ENCODE data around the gene TUBA4A. TPM values are rescaled to one million over a fixed set of nuclear protein-coding genes. Genes with fewer than 3 reads are reported as not detected.
"Not testable (repeated sequence)": the region's sequence is repeated elsewhere in the genome, so short reads cannot be mapped to it uniquely, and the experiment has no call there.

Gene TUBA4A
- total RNA-seq, 1 experiment from 2014 or later, result 9.3 TPM

DNA sequence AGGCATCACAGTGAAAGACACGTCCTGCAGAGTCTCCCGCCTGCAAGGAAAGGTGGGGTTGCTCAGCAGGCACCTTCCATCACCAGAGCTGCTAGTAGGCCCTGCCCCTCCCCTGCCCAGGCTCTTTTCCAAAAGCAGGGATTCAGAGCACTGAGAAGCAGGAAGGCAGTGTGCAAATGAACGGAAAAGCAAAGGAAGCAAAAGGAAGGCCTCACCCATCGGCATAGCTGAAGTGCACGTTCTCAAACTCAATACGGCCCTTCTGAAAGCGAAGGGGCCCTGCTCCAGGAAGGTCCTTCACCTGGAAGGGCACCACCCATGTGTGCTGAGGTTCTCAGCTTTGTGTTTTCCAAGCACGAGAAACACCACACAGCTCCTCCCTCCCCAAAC is 40.7 kb downstream of the TUBA4A start:
- no peak for DNase-seq (ENCODE audit: low spot score)

- no peak for DNase-seq (ENCODE audit: low spot score)
These were observed 42.8 kb downstream of the TUBA4A start for GRCh38 chr2:219210886-219211362.

DNA sequence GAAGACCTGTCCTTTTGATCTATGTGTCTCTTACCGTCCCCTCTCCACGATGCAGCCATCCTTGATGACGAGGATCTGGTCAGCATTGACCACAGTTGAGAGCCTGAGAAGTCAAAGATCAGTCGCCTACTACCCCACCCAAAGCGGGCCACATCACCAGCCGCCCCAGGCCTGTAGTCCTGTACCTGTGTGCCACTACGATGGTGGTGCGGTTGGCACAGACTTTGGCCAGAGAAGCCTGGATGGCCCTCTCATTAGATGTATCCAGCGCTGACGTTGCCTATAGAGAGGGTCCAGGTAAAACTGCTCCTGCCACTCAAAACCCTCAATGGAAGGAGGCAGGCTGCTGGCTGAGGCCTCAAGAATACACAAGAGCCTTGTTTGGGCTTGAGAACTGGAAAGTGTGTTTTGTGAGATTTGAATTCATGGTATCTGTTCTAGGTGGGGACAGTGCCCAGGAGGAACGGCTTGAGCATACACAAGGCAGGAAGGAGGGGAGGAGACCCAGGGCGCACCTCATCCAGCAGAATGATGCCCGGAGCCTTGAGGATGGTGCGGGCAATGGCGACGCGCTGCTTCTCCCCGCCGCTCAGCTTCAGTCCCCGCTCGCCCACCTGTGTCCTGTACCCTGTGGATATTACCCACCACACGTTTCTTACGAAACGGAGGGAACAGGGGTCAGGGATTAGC is 43.4 kb downstream of the TUBA4A start:
- DNase-seq (ENCODE audit: low spot score), result no peak

DNA sequence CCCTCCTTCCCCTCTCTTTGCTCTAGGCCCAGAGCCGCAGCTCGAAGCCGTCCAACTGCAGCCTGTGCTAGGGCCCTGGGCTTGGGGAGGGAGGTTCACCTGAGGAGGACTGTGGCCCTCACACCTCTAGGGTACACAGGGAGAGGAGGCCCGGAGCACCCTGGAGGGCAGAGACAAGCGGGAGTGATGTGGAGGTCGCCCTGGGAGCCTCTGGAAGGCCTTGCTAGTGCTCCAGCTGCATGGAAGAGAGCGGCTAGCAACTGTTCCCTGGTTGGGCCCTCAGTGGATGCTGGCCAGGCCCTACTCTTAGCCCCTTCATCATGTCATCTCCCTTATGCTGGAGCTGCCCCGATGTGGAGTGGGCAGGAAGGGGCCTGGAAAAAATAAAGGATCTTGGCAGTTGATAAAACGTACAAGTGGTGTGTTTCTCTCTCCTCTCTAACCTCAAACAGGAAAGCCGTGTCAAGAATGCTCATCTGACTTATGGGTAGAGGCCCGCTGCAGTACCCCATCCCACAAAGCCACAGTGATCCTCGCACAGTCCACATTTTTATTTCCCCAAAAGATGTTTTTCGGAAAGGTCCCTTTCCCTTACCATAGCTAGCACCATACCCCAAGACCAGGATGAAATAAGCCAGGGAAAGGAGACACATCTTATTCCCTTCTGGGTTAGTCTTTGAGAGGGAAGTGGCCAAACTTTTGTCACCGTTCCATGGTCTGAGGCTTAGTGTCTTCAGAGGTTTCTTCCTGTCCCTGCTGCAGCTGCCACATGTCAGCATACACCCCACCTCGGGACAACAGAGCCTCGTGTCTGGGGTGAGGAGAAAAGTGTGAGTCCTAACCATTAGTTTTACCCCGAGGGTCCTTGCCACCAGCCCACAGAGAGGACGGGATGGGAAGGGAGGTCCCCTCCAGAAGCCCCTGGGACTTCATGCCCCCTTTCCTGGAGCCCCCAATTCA is 44.2 kb downstream of the TUBA4A start:
- DNase-seq (ENCODE audit: low spot score), result no peak

- peak; percentile 42 for DNase-seq (ENCODE audit: low spot score)
These were observed 45.6 kb downstream of the TUBA4A start for GRCh38 chr2:219207884-219208740.

DNA sequence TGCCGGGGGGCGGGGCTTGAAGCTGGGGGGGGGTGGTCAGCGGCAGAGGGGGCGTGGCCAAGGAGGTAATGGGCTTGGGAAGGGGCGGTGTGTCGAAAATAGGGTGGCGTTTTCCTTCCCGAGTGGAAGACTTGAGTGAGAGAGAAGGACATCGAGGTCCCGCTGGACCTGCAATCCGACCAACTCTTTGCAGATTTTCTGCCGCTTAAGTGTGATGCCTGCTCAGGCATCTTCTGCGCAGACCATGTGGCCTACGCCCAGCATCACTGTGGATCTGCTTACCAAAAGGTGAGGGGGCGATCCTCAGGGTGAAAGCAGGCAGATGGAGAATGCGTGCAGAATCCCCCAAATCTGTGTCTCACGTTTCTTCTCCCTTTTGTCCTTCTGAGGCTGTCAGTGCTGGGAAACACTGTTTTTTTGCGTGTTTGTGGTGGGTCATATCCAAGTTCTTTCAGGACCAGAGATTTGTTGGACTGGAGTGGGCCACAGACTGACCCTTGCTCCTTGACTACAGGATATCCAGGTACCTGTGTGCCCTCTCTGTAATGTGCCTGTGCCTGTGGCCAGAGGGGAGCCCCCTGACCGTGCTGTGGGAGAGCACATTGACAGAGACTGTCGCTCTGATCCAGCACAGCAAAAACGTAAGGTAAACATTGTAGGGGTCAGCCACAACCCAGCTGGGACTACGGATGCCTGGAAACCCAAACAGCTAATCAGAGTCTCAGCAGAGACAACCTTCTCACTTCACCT is 46.4 kb downstream of the TUBA4A start:
- no peak for DNase-seq (ENCODE audit: low spot score)

- DNase-seq (ENCODE audit: low spot score), result peak; percentile 86
These were observed 47.2 kb downstream of the TUBA4A start, which contains the start of gene ZFAND2B for GRCh38 chr2:219206328-219207133. TSS of gene ZFAND2B (plus strand) at chr2:219206782. CDS start at chr2:219206988, 206 bp downstream.

DNA sequence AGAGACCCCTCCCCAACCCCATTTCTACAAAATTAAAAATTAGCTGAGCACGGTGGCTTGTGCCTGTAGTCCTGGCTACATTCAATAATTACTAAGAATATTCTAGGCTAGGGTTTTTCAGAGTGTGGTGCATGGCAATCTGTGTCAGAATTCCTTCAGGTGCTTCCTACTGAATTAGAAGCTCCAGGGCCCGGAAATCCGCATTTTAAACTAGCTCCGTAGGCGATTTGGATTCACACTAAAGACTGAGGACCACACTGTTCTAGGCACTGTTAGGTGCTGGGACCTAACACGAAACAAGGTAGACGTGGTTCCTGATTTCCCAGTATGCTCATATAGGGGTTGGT is 47.8 kb downstream of the TUBA4A start:
- no peak for DNase-seq (ENCODE audit: low spot score)

- DNase-seq (ENCODE audit: low spot score), result no peak
These were observed 48.6 kb downstream of the TUBA4A start for GRCh38 chr2:219205165-219205538.

GRCh38 chr2:219204425-219205164 is 49.1 kb downstream of the TUBA4A start:
- no peak for DNase-seq (ENCODE audit: low spot score)

DNA sequence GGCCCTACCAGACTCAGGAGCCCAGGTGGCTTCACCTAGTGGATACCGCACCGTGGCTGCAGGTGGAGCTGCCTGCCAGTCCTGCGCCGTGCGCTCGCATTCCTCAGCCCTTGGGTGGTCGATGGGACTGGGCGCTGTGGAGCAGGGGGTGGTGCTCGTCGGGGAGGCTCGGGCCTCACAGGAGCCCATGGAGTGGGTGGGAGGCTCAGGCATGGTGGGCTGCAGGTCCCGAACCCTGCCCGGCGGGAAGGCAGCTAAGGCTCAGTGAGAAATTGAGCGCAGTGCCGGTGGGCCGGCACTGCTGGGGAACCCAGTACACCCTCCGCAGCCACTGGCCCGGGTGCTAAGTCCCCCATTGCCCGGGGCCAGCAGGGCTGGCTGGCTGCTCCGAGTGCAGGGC is 52.4 kb downstream of the TUBA4A start:
- DNase-seq (ENCODE audit: low spot score), result not testable (repeated sequence)

- DNase-seq (ENCODE audit: low spot score), result not testable (repeated sequence)
These were observed 53.0 kb downstream of the TUBA4A start for GRCh38 chr2:219200502-219201326.

Other genes with a start within 250 kb of the TUBA4A start
- 0.10 TPM in 1 of 2 replicates, not detected in the other for gene CFAP65, start 212.4 kb downstream of the TUBA4A start, total RNA-seq (2014; rRNA removed; shearing (Covaris generic))
- not detected in 2 replicates for gene IHH, start 193.0 kb downstream of the TUBA4A start, total RNA-seq (2014; rRNA removed; shearing (Covaris generic))
- 20.9 and 27.4 TPM in 2 replicates for gene NHEJ1, start 93.1 kb downstream of the TUBA4A start, total RNA-seq (2014; rRNA removed; shearing (Covaris generic))
- 0.12 TPM in 1 of 2 replicates, not detected in the other for gene SLC23A3, start 83.9 kb downstream of the TUBA4A start, total RNA-seq (2014; rRNA removed; shearing (Covaris generic))
- gene CNPPD1, start 77.0 kb downstream of the TUBA4A start, total RNA-seq (2014; rRNA removed; shearing (Covaris generic)), result 10.8 and 13.3 TPM in 2 replicates
- 52.8 and 53.3 TPM in 2 replicates for gene RETREG2, start 75.6 kb downstream of the TUBA4A start, total RNA-seq (2014; rRNA removed; shearing (Covaris generic))
- gene ZFAND2B, start 47.1 kb downstream of the TUBA4A start, total RNA-seq (2014; rRNA removed; shearing (Covaris generic)), result 22.7 and 37.4 TPM in 2 replicates
- gene ABCB6, start 35.0 kb downstream of the TUBA4A start, total RNA-seq (2014; rRNA removed; shearing (Covaris generic)), result 47.2 and 47.4 TPM in 2 replicates
- gene ATG9A, start 24.3 kb downstream of the TUBA4A start, total RNA-seq (2014; rRNA removed; shearing (Covaris generic)), result 46.4 and 73.6 TPM in 2 replicates
- 9.2 and 17.2 TPM in 2 replicates for gene ANKZF1, start 24.1 kb downstream of the TUBA4A start, total RNA-seq (2014; rRNA removed; shearing (Covaris generic))
- gene GLB1L, start 8.5 kb downstream of the TUBA4A start, total RNA-seq (2014; rRNA removed; shearing (Covaris generic)), result 5.7 and 7.6 TPM in 2 replicates
- gene STK16, start 8.4 kb downstream of the TUBA4A start, total RNA-seq (2014; rRNA removed; shearing (Covaris generic)), result 32.8 and 42.1 TPM in 2 replicates
- gene TUBA4B, start 675 bp downstream of the TUBA4A start, total RNA-seq (2014; rRNA removed; shearing (Covaris generic)), result not detected in 2 replicates
- 16.1 and 18.3 TPM in 2 replicates for gene DNAJB2, start 25.4 kb upstream of the TUBA4A start, total RNA-seq (2014; rRNA removed; shearing (Covaris generic))
- gene PTPRN, start 55.5 kb upstream of the TUBA4A start, total RNA-seq (2014; rRNA removed; shearing (Covaris generic)), result 6.8 and 10.0 TPM in 2 replicates
- gene RESP18, start 78.8 kb upstream of the TUBA4A start, total RNA-seq (2014; rRNA removed; shearing (Covaris generic)), result not detected in 2 replicates
- 79.9 and 87.7 TPM in 2 replicates for gene DNPEP, start 134.0 kb upstream of the TUBA4A start, total RNA-seq (2014; rRNA removed; shearing (Covaris generic))
- gene DES, start 164.5 kb upstream of the TUBA4A start, total RNA-seq (2014; rRNA removed; shearing (Covaris generic)), result 0.68 and 1.2 TPM in 2 replicates
- 2.5 and 3.7 TPM in 2 replicates for gene SPEG, start 180.9 kb upstream of the TUBA4A start, total RNA-seq (2014; rRNA removed; shearing (Covaris generic))
- 74.0 TPM in 2 replicates for gene GMPPA, start 245.0 kb upstream of the TUBA4A start, total RNA-seq (2014; rRNA removed; shearing (Covaris generic))